SH-SY5Y (cell line): ENCODE measurements around the gene PRCD.

Experiments
- GATA2 ChIP-seq: IDR thresholded peaks from 2 replicates; pipeline ENCODE4 v1.6.1; 2011; ENCODE audit warnings: mild to moderate bottlenecking, low read depth, low read length
- GATA3 ChIP-seq: IDR thresholded peaks from 2 replicates; pipeline ENCODE4 v1.6.1; 2011; ENCODE audit warnings: low read depth, mild to moderate bottlenecking, low read length, moderate library complexity

- TF ChIP-seq GATA2 = no peak
- no peak for TF ChIP-seq GATA3
These were observed 16.5 kb upstream of the PRCD start for GRCh38 chr17:76523084-76524037.
